Raji (cell line): ENCODE results near the gene GPR142.

ENCODE experiments used
- POLR2A ChIP-seq: IDR thresholded peaks from 2 replicates; pipeline ENCODE4 v1.6.1; 2011; ENCODE audit warnings: low read depth, low read length, control low read depth; ENCODE audit not compliant: insufficient read depth

The GPR142 gene

DNA sequence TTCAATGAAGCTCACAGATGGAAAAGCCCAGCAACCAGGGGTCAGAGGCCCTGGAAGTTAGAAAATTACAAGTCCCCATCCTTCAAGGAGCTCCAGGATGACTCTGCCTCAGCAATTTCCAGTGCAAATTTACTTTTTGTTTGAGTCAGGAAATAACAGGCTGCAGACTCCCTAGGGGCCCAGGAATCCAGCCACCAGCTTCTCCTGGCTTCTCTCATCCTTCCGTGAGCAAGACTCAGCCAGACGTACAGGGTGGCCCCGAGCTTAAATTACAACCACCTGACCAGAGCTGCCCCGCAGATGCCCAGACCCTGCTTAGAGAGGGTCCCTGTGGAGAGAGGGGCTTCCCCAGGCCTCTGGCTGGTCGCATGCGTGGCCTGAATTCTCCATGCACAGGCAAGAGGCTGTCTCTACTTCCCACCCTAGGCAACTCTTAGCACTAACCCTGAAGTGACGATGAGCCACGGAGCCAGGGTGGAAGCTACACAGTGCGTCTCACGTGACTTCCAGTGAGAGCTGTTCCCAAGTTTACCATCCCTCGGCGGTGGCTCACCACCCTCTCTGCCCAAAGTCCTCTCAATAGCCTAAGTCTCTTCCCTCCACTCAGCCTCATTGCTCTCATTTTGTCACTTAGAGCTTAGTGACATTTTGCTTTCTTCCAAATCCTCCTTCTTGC lies 27.1 kb downstream of the GPR142 start:
- no peak for TF ChIP-seq POLR2A

DNA sequence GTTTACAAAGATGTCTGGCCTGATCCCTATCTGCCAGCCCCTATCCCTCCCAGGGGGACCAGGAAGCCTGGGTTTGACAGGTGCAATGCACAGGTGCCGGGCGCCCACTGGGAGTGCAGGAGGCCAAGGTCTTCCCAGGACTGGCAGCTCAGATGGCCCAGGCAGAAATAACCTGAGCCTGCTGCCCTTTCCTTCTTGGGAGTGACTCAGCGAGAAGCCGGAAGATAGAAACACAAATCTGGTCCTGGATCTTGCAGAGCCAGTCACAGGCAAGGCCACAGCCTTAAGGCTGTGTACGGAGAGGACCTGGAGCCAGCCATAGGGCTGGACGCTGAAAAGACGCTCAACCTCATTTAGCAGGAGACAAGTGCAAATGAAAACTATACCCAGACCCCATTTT lies 27.7 kb downstream of the GPR142 start:
- TF ChIP-seq POLR2A, result no peak

DNA sequence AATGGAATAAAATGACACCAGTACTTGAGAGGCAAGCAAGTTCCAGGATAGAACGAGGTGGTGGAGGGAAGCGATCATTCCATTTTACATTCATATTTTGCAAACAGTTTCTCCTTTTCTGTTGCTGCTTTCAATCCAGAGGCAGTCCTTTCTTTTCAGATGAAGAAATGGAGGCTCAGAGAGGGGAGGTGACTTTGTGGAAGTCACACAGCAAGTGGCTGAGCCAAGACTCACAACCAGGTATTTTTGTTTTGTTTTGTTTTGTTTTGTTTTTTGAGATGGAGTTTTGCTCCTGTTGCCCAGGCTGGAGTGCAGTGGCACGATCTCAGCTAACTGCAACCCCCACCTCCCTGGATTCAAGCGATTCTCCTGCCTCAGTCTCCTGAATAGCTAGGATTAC lies 29.3 kb downstream of the GPR142 start:
- TF ChIP-seq POLR2A, result no peak

DNA sequence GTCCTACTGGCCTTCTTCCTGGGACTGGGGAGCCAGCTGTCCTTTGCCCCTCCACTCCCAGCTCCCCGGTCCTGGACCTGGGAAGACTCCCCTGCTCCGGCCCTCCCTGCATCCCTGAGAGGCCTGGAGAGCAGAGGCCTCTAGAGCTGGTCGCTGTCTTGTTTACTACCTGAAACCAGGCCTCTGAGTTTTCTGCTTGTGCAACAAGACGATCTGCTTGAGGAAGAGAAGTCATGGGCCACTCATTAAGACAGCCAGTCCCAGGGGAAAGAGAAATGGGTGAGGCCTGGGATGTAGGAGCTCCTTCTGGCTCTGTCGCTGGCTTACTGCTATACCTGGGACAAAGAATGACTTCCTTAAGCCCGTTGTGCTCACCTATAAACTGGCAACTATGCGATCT lies 34.7 kb downstream of the GPR142 start:
- no peak for TF ChIP-seq POLR2A

DNA sequence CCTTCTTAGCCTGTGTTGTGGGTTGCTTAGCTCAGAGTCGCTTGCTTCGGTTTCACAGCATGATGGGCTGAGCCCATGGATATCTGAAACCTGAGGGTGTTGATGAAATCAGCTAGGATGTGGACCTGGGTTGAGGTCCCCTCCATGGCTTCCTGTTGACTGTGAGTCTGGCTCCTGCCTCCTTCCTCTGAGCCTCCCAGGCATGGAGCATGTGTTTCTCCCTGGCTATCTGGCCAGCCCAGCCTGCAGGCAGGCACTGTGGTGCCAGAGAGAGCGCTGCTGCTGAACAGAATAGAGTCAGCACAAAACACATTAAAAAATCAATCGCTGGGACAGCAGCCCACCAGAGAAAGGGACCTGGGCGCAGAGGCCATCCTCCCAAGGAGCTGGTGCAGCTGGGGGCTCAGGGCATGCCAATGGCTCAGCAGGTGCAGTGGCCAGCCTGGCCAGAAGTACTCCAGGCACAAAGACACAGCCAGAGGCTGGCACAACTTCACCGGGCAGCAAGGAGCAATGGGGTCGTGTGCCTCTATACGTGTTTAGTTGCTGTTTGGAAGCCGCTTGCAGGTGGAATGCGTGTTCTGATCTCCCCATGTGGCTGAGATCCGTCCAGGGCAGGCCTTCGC lies 36.3 kb downstream of the GPR142 start:
- TF ChIP-seq POLR2A, result no peak

DNA sequence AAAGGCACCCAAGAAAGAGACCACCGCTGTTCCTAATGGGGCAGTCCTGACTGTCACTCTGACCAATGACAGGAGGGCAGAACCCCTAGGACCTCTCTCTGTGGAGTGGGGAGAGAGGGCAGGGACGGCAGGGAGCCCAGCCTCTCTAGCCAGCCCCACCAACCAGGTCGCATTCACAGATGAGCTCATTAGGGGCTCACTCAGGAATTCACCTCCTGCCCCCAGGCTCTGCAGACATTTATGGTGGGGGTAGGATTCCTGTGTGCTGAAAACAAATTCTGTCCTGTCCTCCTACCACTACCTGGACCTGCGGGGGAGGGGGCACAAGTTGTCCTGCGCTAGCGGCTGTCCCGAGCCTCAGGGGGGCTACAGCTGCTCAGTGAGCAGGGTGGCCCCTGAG lies 36.9 kb downstream of the GPR142 start:
- TF ChIP-seq POLR2A, result no peak

DNA sequence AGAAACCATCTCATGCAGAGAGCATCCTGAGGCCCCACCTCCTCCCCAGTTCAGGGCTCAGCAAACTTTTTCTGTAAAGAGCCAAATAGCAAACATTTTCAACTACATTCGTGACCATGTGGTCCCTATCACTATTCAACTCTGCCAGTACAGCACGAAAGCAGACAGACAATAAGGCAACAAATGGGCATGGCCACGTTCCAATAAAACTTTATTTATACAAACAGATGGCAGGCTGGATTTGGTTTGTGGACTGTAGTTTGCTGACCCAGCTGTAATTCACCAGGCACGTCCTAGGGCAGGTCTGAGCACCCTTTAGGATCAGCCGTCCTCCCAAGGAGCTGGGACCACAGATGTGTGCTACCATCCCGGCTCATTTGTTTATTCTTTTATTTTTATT lies 37.5 kb downstream of the GPR142 start:
- no peak for TF ChIP-seq POLR2A

DNA sequence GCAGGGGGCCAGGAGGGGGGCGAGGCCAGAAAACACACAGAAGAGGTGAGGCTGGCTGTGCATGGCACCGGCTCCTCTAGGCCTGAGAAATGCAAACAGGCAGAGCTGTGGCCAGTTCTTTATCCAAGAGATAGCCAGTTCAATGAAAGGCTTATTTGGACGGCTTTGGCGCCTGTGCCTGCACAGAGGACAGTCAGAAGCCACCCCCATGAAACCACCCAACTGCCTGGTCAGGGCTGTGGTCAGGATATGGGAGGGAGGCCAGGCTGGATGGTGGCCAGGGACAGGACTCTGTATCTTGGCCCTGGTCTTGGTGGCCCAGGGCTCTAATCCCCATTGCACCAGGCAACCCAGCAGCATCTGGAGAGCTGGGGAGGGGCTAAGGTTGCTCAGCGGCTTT lies 40.1 kb downstream of the GPR142 start:
- no peak for TF ChIP-seq POLR2A

DNA sequence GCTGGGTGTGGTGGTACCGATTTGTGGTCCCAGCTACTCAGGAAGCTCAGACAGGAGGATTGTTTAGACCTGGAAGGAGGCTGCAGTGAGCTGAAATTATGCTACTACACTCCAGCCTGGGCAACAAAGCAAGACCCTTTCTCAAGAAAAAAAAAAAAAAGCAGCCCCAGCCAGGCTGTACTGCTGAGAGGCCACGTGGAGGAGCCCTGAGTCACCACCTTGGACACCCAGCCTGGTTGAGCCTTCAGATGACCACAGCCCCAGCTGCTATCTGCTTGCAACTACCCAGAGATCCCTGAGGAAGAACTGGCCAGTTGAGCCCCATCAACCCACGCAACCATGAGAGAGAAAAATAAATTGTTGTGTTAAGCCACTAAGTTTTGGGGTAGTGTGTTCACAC lies 41.0 kb downstream of the GPR142 start:
- no peak for TF ChIP-seq POLR2A

DNA sequence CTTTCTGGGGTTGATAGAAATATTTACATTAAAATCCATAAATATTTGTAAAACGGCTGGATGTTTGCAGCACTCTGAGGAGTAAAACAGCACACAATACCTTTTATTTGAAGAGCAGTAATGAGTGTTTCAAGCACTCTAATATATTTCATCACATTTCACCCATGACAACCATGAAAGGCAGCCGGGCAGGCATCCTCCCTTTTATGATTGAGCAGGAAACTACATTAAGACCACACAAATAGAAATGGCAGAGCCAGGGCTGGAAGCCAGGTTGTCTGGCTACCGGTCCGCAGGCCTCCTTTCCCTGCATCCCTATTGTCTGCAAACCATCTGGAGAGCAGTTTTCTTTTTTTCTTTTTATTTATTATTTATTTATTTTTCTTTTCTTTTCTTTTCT lies 41.5 kb downstream of the GPR142 start:
- no peak for TF ChIP-seq POLR2A

DNA sequence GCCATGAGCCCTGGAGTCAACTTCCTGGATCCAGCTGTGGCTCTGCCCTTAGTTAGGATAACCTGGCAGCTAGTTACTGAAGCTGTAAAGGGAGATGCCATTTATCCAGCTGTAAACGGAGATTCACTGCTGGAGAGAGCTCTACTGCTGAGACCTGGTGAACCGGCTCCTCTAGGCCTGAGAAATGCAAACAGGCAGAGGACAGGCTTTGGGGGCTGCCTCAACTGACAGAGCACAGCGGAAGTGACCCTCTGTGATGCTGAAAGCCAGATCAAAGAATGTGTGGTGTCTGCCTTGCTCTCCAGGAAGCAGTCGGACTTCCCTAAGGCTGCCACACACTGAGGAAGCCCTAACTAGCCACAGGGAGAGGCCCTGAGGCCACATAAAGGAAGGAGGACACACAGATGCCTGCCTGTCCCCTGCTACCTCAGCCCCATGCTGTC lies 42.7 kb downstream of the GPR142 start:
- TF ChIP-seq POLR2A, result no peak

DNA sequence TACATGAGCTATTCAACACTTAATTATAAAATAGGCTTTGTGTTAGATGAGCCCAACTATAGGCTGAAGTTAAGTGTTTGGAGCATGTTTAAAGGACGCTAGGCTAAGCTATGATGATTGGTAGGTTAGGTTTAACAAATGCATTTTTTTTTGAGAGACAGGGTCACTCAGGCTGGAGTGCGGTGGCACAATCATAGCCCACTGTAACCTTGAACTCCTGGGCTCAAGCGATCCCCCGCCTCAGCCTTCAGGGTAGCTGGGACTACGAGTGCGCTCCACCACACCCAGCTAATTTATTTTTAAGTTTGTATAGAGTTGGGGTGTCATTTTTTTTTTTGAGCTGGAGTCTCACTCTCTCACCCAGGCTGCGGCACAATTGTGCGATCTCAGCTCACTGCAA lies 45.3 kb downstream of the GPR142 start:
- TF ChIP-seq POLR2A, result no peak

DNA sequence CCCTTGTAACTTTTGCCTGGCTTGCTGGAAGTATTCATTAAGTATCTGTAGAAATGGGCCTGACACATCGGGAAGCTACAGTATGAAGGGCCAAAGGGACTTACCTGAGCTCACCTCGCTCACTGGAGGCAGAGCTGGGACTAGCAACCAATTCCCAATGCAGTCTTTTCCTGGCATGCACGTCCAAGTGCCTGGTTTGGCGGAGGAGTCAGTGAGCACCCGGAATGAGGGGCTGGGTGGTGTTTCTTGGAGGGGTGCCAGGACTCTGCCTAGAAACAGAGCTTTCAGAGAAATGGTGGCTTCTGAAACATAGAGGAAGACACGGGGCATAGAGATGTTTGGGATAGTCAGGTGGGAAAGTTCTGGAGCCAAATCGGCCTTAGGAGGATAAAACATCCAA lies 46.2 kb downstream of the GPR142 start:
- no peak for TF ChIP-seq POLR2A

DNA sequence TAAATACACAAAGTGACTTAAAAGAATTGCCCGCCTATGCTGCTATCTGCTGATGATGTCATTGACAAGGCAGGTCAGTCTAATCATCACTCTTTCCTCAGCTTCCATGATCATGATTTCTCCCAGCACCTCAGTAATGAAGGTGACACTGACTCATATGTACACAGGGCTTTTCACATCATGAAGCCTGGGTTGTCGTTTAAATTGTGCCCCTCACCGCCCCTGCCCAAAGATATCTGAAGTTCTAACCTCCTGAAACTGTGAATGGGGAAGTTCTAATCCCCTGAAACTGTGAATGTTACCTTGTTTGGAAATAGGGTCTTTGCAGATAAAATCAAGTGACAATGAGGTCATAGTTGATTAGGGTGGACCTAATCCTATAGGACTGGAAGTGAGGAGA lies 47.2 kb downstream of the GPR142 start:
- TF ChIP-seq POLR2A, result no peak

DNA sequence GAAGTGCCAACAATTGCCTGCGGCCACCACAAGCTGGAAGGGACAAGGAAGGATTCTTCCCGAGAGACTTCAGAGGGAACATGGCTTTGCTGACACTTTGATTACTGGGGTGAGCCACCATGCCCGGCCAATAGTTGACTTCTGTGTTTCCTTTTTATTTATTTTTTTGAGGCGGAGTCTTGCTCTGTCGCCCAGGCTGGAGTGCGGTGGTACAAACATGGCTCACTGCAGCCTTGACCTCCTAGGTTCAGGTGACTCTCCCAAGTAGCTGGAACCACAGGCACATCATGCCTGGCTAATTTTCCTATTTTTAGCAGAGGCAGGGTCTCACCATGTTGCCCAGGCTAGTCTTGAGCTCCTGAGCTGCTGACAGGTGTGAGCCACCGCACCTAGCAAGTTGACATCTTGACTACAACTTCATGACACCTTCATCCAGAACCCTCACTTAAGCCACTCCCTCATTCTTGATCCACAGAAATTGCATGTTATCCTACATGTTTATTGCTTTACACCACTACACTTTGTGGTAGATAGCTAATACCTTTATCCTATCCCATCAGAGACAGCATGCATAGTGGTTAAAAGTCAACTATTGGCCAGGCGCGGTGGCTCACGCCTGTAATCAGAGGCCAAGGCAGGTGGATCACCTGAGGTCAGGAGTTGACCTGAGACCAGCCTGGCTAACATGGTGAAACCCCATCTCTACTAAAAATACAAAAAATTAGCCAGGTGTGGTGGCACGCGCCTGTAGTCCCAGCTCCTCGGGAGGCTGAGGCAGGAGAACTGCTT lies 48.5 kb downstream of the GPR142 start:
- no peak for TF ChIP-seq POLR2A
